OCI-LY7 (cell line): ENCODE measurements around the gene YBX2.

Experiments
- EZH2phosphoT487 ChIP-seq: fragments of 200-600 bp; sonication (generic); IDR thresholded peaks from 2 replicates; pipeline ENCODE4 v1.6.1; 2018; ENCODE audit warnings: low read depth, borderline replicate concordance, mild to moderate bottlenecking, mixed run types, antibody characterized with exemption, low read length, moderate library complexity, mixed read lengths
- TF ChIP-seq, protein P1 (sequence below): fragments of 200-600 bp; sonication (generic); conservative IDR thresholded peaks from 2 replicates; pipeline ENCODE4 v1.5.1; 2014; ENCODE audit warnings: mild to moderate bottlenecking, antibody characterized with exemption, low read length, moderate library complexity, mixed read lengths

DNA sequence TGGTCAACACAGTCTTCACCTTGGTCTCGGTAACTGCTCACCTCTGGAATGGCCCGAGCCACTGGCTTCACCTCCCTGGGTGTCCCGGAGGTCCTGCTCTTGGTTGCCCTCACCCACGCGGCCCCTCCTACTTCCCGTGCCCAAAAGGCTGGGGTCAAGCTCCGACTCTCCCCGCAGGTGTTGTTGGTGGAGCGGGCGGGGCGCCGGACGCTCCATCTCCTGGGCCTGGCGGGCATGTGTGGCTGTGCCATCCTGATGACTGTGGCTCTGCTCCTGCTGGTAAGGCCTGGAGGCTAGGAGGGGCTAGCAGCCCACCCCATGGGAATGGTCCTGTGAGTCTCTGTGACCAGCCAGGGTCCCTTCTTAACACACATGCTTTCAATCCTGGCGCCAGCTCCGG, 9.5 kb downstream of the YBX2 start:
- TF ChIP-seq, protein P1, sequence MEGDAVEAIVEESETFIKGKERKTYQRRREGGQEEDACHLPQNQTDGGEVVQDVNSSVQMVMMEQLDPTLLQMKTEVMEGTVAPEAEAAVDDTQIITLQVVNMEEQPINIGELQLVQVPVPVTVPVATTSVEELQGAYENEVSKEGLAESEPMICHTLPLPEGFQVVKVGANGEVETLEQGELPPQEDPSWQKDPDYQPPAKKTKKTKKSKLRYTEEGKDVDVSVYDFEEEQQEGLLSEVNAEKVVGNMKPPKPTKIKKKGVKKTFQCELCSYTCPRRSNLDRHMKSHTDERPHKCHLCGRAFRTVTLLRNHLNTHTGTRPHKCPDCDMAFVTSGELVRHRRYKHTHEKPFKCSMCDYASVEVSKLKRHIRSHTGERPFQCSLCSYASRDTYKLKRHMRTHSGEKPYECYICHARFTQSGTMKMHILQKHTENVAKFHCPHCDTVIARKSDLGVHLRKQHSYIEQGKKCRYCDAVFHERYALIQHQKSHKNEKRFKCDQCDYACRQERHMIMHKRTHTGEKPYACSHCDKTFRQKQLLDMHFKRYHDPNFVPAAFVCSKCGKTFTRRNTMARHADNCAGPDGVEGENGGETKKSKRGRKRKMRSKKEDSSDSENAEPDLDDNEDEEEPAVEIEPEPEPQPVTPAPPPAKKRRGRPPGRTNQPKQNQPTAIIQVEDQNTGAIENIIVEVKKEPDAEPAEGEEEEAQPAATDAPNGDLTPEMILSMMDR = no peak
- TF ChIP-seq EZH2phosphoT487 = no peak
